SU-DHL-6 (cell line): ENCODE measurements around the gene LTBP2.

ENCODE experiments used
- H2AFZ ChIP-seq: fragments of 200-600 bp; sonication (generic); 2 replicates; pipeline ENCODE4 v1.6.1; 2014; ENCODE audit warnings: low read depth, mild to moderate bottlenecking, moderate library complexity, mixed read lengths, antibody characterized with exemption, low read length; ENCODE audit not compliant: severe bottlenecking
- H3F3A ChIP-seq: fragments of 200-600 bp; shearing (Covaris generic); 2 replicates; pipeline ENCODE4 v1.6.0; 2016; ENCODE audit warnings: antibody characterized with exemption, mild to moderate bottlenecking; ENCODE audit not compliant: insufficient read depth
- H3K27ac ChIP-seq: fragments of 200-600 bp; sonication (generic); 2 replicates; pipeline ENCODE4 v1.5.1; 2016; ENCODE audit warnings: low read depth, mild to moderate bottlenecking, low read length, moderate library complexity, mixed read lengths
- H3K27me3 ChIP-seq: fragments of 200-600 bp; sonication (generic), shearing (Covaris generic); 2 replicates; pipeline ENCODE4 v1.6.0; 2014; ENCODE audit warnings: mild to moderate bottlenecking, low read length
- H3K36me3 ChIP-seq: fragments of 200-600 bp; sonication (generic); 2 replicates; pipeline ENCODE4 v1.6.1; 2014; ENCODE audit warnings: mild to moderate bottlenecking, low read length, mixed read lengths
- H3K4me2 ChIP-seq: fragments of 300-600, 200-600 bp; shearing (Covaris generic), sonication (generic); 2 replicates; pipeline ENCODE4 v1.6.0; 2014; ENCODE audit warnings: low read length, low read depth, mild to moderate bottlenecking; ENCODE audit not compliant: poor library complexity, severe bottlenecking
- H3K4me3 ChIP-seq: fragments of 200-600 bp; sonication (generic); 2 replicates; pipeline ENCODE4 v1.5.1; 2014; ENCODE audit warnings: antibody characterized with exemption, low read length, mild to moderate bottlenecking, mixed read lengths; ENCODE audit not compliant: insufficient read depth, poor library complexity, severe bottlenecking
- H3K79me2 ChIP-seq: fragments of 200-600 bp; sonication (generic); 2 replicates; pipeline ENCODE4 v1.6.1; 2014; ENCODE audit warnings: mild to moderate bottlenecking, low read length, moderate library complexity; ENCODE audit not compliant: insufficient read depth
- H3K9ac ChIP-seq: fragments of 200-600 bp; sonication (generic); 2 replicates; pipeline ENCODE4 v1.7.0; 2014; ENCODE audit warnings: mild to moderate bottlenecking, low read length
- H3K9me2 ChIP-seq: fragments of 200-600 bp; sonication (generic); replicated peaks from 2 replicates; pipeline ENCODE4 v1.6.1; 2014; ENCODE audit warnings: low read length; ENCODE audit not compliant: insufficient read depth
- H3K9me3 ChIP-seq: fragments of 200-600 bp; sonication (generic); 2 replicates; pipeline ENCODE4 v1.6.1; 2014; ENCODE audit warnings: low read length, mixed read lengths; ENCODE audit not compliant: insufficient read depth
- H4K20me1 ChIP-seq: fragments of 200-600 bp; sonication (generic); 2 replicates; pipeline ENCODE4 v1.6.1; 2014; ENCODE audit warnings: low read depth, mild to moderate bottlenecking, antibody characterized with exemption, low read length, moderate library complexity, mixed read lengths
- CTCF ChIP-seq: fragments of 200-600 bp; sonication (generic); IDR thresholded peaks from one replicate; pipeline ENCODE4 v1.5.1; 2017; ENCODE audit warnings: antibody characterized with exemption, mild to moderate bottlenecking, low read length, moderate library complexity; ENCODE audit not compliant: insufficient read depth, poor library complexity, severe bottlenecking
- EZH2phosphoT487 ChIP-seq: fragments of 200-600 bp; sonication (generic), shearing (Covaris generic); conservative IDR thresholded peaks from 2 replicates; pipeline ENCODE4 v1.6.1; 2018; ENCODE audit warnings: mild to moderate bottlenecking, antibody characterized with exemption, low read length, moderate library complexity, mixed read lengths

LTBP2 gene

GRCh38 chr14:74604157-74604556, 7.9 kb downstream of the LTBP2 start:
- Histone ChIP-seq H3K4me3 (no peak overlapping the region), H3K79me2 (no peaks in the 10 kb centered on the region), H2AFZ (no peak overlapping the region), H3K36me3 (no peaks in the 10 kb centered on the region), H3K9ac (no peak overlapping the region), H3K4me2 (no peak overlapping the region), H3K27ac (no peak overlapping the region), H3F3A (no peaks in the 10 kb centered on the region), H4K20me1 (no peaks in the 10 kb centered on the region), H3K9me3 (no peaks in the 10 kb centered on the region), H3K27me3 (no peaks in the 10 kb centered on the region), H3K9me2 (no peaks in the 10 kb centered on the region)
- TF ChIP-seq CTCF (no peak), EZH2phosphoT487 (no peak)

GRCh38 chr14:74601982-74602381, 10.1 kb downstream of the LTBP2 start:
- Histone ChIP-seq H3K4me2 (no peak overlapping the region), H3K9me3 (no peaks in the 10 kb centered on the region), H3K4me3 (no peak overlapping the region), H2AFZ (no peak overlapping the region), H3K36me3 (no peaks in the 10 kb centered on the region), H3F3A (no peaks in the 10 kb centered on the region), H4K20me1 (no peaks in the 10 kb centered on the region), H3K79me2 (no peaks in the 10 kb centered on the region), H3K27ac (no peak overlapping the region), H3K27me3 (no peaks in the 10 kb centered on the region), H3K9me2 (no peaks in the 10 kb centered on the region), H3K9ac (no peak overlapping the region)
- no peak for TF ChIP-seq EZH2phosphoT487
- no peak for TF ChIP-seq CTCF

GRCh38 chr14:74599946-74600345, 12.1 kb downstream of the LTBP2 start:
- Histone ChIP-seq H3K9me2 (no peaks in the 10 kb centered on the region), H3K4me3 (no peak overlapping the region), H3K4me2 (no peak overlapping the region), H3F3A (no peaks in the 10 kb centered on the region), H3K9me3 (no peaks in the 10 kb centered on the region), H3K79me2 (no peaks in the 10 kb centered on the region), H3K36me3 (no peaks in the 10 kb centered on the region), H3K9ac (no peak overlapping the region), H3K27me3 (no peaks in the 10 kb centered on the region), H3K27ac (no peak overlapping the region), H2AFZ (no peak overlapping the region), H4K20me1 (no peaks in the 10 kb centered on the region)
- no peak for TF ChIP-seq EZH2phosphoT487
- TF ChIP-seq CTCF: no peak

GRCh38 chr14:74599321-74599761, 12.7 kb downstream of the LTBP2 start:
- no peaks in the 10 kb centered on the region for H3K36me3 ChIP-seq
- no peak overlapping the region for H3K4me2 ChIP-seq
- no peaks in the 10 kb centered on the region for H3K27me3 ChIP-seq
- H3K9me2 ChIP-seq: no peaks in the 10 kb centered on the region
- no peaks in the 10 kb centered on the region for H3K9me3 ChIP-seq
- no peak overlapping the region for H3K27ac ChIP-seq
- H3K79me2 ChIP-seq: no peaks in the 10 kb centered on the region
- no peak overlapping the region for H3K9ac ChIP-seq
- TF ChIP-seq EZH2phosphoT487: no peak
- no peak for TF ChIP-seq CTCF
- H3K4me3 ChIP-seq: no peak overlapping the region
- H3F3A ChIP-seq: no peaks in the 10 kb centered on the region
- no peak overlapping the region for H2AFZ ChIP-seq
- H4K20me1 ChIP-seq: no peaks in the 10 kb centered on the region
